Thyroid gland (tissue), 4 donors: ENCODE data around the gene POLR2I. TPM values are rescaled to one million over a fixed set of nuclear protein-coding genes. Genes with fewer than 3 reads are reported as not detected.

Experiments
- DNase-seq, 2 donors: peaks; one replicate each; pipeline ENCODE4 v3.0.0-alpha.2; 2019
- H3K27ac ChIP-seq, 3 donors: fragments of 200-600 bp; sonication (generic); 1 replicate in 2 of 3; 2 replicates in 1 of 3; pipeline ENCODE4 v1.5.1; 2016 to 2019; ENCODE audit warnings: mild to moderate bottlenecking in 1 of 3, moderate library complexity in 1 of 3
- H3K27me3 ChIP-seq: fragments of 200-600 bp; sonication (generic); one replicate; pipeline ENCODE4 v1.5.1; 2019
- H3K36me3 ChIP-seq, 2 donors: fragments of 200-600 bp; sonication (generic); one replicate each; pipeline ENCODE4 v1.5.1; 2016 to 2019
- H3K4me1 ChIP-seq, 2 donors: fragments of 200-600 bp; sonication (generic); one replicate each; pipeline ENCODE4 v1.5.1; 2017 to 2019
- H3K4me3 ChIP-seq, 3 donors: fragments of 200-600 bp; sonication (generic); replicated peaks in 1 of 3; 1 replicate in 2 of 3; 2 replicates in 1 of 3; pipeline ENCODE4 v1.5.1; 2016; ENCODE audit warnings: mild to moderate bottlenecking in 1 of 3
- H3K9me3 ChIP-seq: fragments of 200-600 bp; sonication (generic); one replicate; pipeline ENCODE4 v1.5.1; 2017
- CTCF ChIP-seq, 6 experiments: fragments of 200-600 bp in 3 of 6; fragments of 450-650 bp in 3 of 6; sonication (generic) in 3 of 6; IDR thresholded peaks; one replicate each; pipeline ENCODE4 v1.5.1; 2016 to 2019; ENCODE audit warnings: antibody characterized with exemption in 6 of 6, mild to moderate bottlenecking in 2 of 6, inconsistent platforms in 1 of 6, moderate library complexity in 1 of 6
- POLR2A ChIP-seq, 2 donors: fragments of 450-650 bp; IDR thresholded peaks; one replicate each; pipeline ENCODE4 v1.6.1; 2017; ENCODE audit warnings: antibody characterized with exemption in 2 of 2, mild to moderate bottlenecking in 2 of 2, moderate library complexity in 1 of 2
- WGBS, 2 donors: methylation state at CpG; one replicate each; pipeline ENCODE4 v1.1.5; 2017; 5-methylcytosine and 5-hydroxymethylcytosine counted together
- intact Hi-C: fragments of 100-400 bp; cut with DNase I; formaldehyde crosslinking; loops from one replicate; pipeline ENCODE4 v1.15.1; 2023
- total RNA-seq, 4 donors: library from RNA; depleted of rRNA; stranded (reverse); fragments of >200 nt; gene quantifications; one replicate each; pipeline ENCODE4 v1.2.3, GENCODE V29; 2016

POLR2I gene
- total RNA-seq, 4 donors from 2014 or later = 53.7 to 101 (median 76.9) TPM

GRCh38 chr19:36093687-36094086 lies 21.0 kb downstream of the POLR2I start:
- no peak for DNase-seq
- Histone ChIP-seq H3K4me1 (no peaks in the 10 kb centered on the region), H3K4me3 (no peak overlapping the region), H3K9me3 (no peaks in the 10 kb centered on the region), H3K27ac (no peak overlapping the region), H3K27me3 (no peaks in the 10 kb centered on the region), H3K36me3 (no peaks in the 10 kb centered on the region)
- WGBS, 2 donors = 77 to 78% methylated on average over 6 of the region's 6 CpGs
- no peak for TF ChIP-seq CTCF (IDR thresholded peaks at IDR 0.05)
- no peak for TF ChIP-seq POLR2A (IDR thresholded peaks at IDR 0.05)
- intact Hi-C loops = no loop called here

- TF ChIP-seq POLR2A (IDR thresholded peaks at IDR 0.05) = no peak
- no peak for TF ChIP-seq CTCF (IDR thresholded peaks at IDR 0.05)
- no peak overlapping the region for H3K27ac ChIP-seq
- H3K4me1 ChIP-seq = no peaks in the 10 kb centered on the region
- WGBS, 2 donors = 89 to 90% methylated on average over 5 of the region's 5 CpGs
- no peaks in the 10 kb centered on the region for H3K36me3 ChIP-seq
- H3K4me3 ChIP-seq = no peak overlapping the region
- no peaks in the 10 kb centered on the region for H3K9me3 ChIP-seq
- intact Hi-C loops = no loop called here
- H3K27me3 ChIP-seq = no peaks in the 10 kb centered on the region
- no peak for DNase-seq
Measured at GRCh38 chr19:36093146-36093662, 21.5 kb downstream of the POLR2I start.

- no peaks in the 10 kb centered on the region for H3K4me1 ChIP-seq
- 97 to 98% methylated on average over 5 to 6 of the region's 7 CpGs for WGBS, 2 donors
- intact Hi-C loops = no loop called here
Measured at GRCh38 chr19:36092566-36092965, 22.1 kb downstream of the POLR2I start.

GRCh38 chr19:36090910-36091695 lies 23.6 kb downstream of the POLR2I start:
- Histone ChIP-seq H3K4me1 (no peaks in the 10 kb centered on the region), H3K27me3 (no peaks in the 10 kb centered on the region), H3K9me3 (no peaks in the 10 kb centered on the region), H3K36me3 (no peaks in the 10 kb centered on the region), H3K4me3 (no peak overlapping the region), H3K27ac (no peak overlapping the region)
- intact Hi-C loops = no loop called here
- TF ChIP-seq POLR2A (IDR thresholded peaks at IDR 0.05) (no peak), CTCF (IDR thresholded peaks at IDR 0.05) (no peak)
- WGBS, 2 donors = 78 to 88% methylated on average over 13 of the region's 13 CpGs
- no peak for DNase-seq

More at GRCh38 chr19:36092566-36092965, 22.1 kb downstream of the POLR2I start:
- Histone ChIP-seq H3K36me3 (no peaks in the 10 kb centered on the region), H3K27me3 (no peaks in the 10 kb centered on the region), H3K27ac (no peak overlapping the region), H3K9me3 (no peaks in the 10 kb centered on the region), H3K4me3 (no peak overlapping the region)
- TF ChIP-seq POLR2A (IDR thresholded peaks at IDR 0.05) (no peak), CTCF (IDR thresholded peaks at IDR 0.05) (no peak)
- no peak for DNase-seq

GRCh38 chr19:36089847-36090246 lies 24.8 kb downstream of the POLR2I start:
- H3K27ac ChIP-seq = no peak overlapping the region
- intact Hi-C loops = no loop called here
- no peak overlapping the region for H3K4me3 ChIP-seq
- H3K27me3 ChIP-seq = no peaks in the 10 kb centered on the region
- no peak for TF ChIP-seq CTCF (IDR thresholded peaks at IDR 0.05)
- TF ChIP-seq POLR2A (IDR thresholded peaks at IDR 0.05) = no peak
- no peak for DNase-seq
- no peaks in the 10 kb centered on the region for H3K36me3 ChIP-seq
- no peaks in the 10 kb centered on the region for H3K9me3 ChIP-seq
- H3K4me1 ChIP-seq = no peaks in the 10 kb centered on the region
- WGBS, 2 donors = 94 to 100% methylated on average over 5 of the region's 5 CpGs
